ENCODE results near the gene S100A12. TPM values are rescaled to one million over a fixed set of nuclear protein-coding genes. Genes with fewer than 3 reads are reported as not detected.

The S100A12 gene
- total and polyA plus RNA-seq, 3 donors from 2014 or later: not detected

- Histone ChIP-seq H3K27ac (no peak overlapping the region), H3K9me3 (no peaks in the 10 kb centered on the region), H3K36me3 (ENCODE audit: low read depth, missing control alignments) (no peaks in the 10 kb centered on the region), H3K27me3 (no peaks in the 10 kb centered on the region), H3K4me3 (no peak overlapping the region), H3K4me1 (no peaks in the 10 kb centered on the region)
- TF ChIP-seq CTCF (IDR thresholded peaks at IDR 0.05) (no peak), POLR2A (IDR thresholded peaks at IDR 0.05) (no peak)
- DNase-seq: no peak
- WGBS, 2 donors: 71 to 72% methylated on average over 9 to 10 of the region's 10 CpGs
- intact Hi-C loops (cut with DNase I; ENCODE audit: low total_unique reads): no loop called here
These were observed 4.2 kb upstream of the S100A12 start for GRCh38 chr1:153379591-153379990.

GRCh38 chr1:153374071-153374470, 1.4 kb downstream of the S100A12 start:
- Histone ChIP-seq H3K4me1 (no peaks in the 10 kb centered on the region), H3K9me3 (no peaks in the 10 kb centered on the region), H3K36me3 (ENCODE audit: low read depth, missing control alignments) (no peaks in the 10 kb centered on the region), H3K4me3 (no peak overlapping the region), H3K27ac (no peak overlapping the region), H3K27me3 (no peaks in the 10 kb centered on the region)
- intact Hi-C loops (cut with DNase I; ENCODE audit: low total_unique reads): no loop called here
- no peak for DNase-seq
- TF ChIP-seq CTCF (IDR thresholded peaks at IDR 0.05) (no peak), POLR2A (IDR thresholded peaks at IDR 0.05) (no peak)
- 81 to 87% methylated on average over 2 of the region's 2 CpGs for WGBS, 2 donors

- no peak for DNase-seq
- Histone ChIP-seq H3K4me3 (no peak overlapping the region), H3K27ac (no peak overlapping the region), H3K27me3 (no peaks in the 10 kb centered on the region), H3K9me3 (no peaks in the 10 kb centered on the region), H3K36me3 (ENCODE audit: low read depth, missing control alignments) (no peaks in the 10 kb centered on the region), H3K4me1 (no peaks in the 10 kb centered on the region)
- no peak for TF ChIP-seq CTCF (IDR thresholded peaks at IDR 0.05)
- TF ChIP-seq POLR2A (IDR thresholded peaks at IDR 0.05): no peak
- intact Hi-C loops (cut with DNase I; ENCODE audit: low total_unique reads): no loop called here
- WGBS, 2 donors: 87 to 93% methylated on average over 2 of the region's 2 CpGs
These were observed 2.9 kb downstream of the S100A12 start for GRCh38 chr1:153372571-153372970.

- H3K4me1 ChIP-seq: no peaks in the 10 kb centered on the region
- intact Hi-C loops (cut with DNase I; ENCODE audit: low total_unique reads): no loop called here
- no peak for DNase-seq
- H3K27me3 ChIP-seq: no peaks in the 10 kb centered on the region
- H3K4me3 ChIP-seq: no peak overlapping the region
- no peaks in the 10 kb centered on the region for H3K36me3 ChIP-seq (ENCODE audit: low read depth, missing control alignments)
- H3K27ac ChIP-seq: no peak overlapping the region
- no peak for TF ChIP-seq POLR2A (IDR thresholded peaks at IDR 0.05)
- no peak for TF ChIP-seq CTCF (IDR thresholded peaks at IDR 0.05)
- WGBS, 2 donors: 96 to 100% methylated on average over 1 of the region's 1 CpG
- H3K9me3 ChIP-seq: no peaks in the 10 kb centered on the region
These were observed 4.2 kb downstream of the S100A12 start for GRCh38 chr1:153371231-153371630.

- H3K4me3 ChIP-seq: no peak overlapping the region
- no peak overlapping the region for H3K27ac ChIP-seq
- no peaks in the 10 kb centered on the region for H3K36me3 ChIP-seq (ENCODE audit: low read depth, missing control alignments)
- TF ChIP-seq CTCF (IDR thresholded peaks at IDR 0.05): no peak
- no peak for TF ChIP-seq POLR2A (IDR thresholded peaks at IDR 0.05)
- no peaks in the 10 kb centered on the region for H3K4me1 ChIP-seq
- WGBS, 2 donors: 45 to 53% methylated on average over 3 of the region's 3 CpGs
- no peaks in the 10 kb centered on the region for H3K27me3 ChIP-seq
- no peaks in the 10 kb centered on the region for H3K9me3 ChIP-seq
- DNase-seq: no peak
- intact Hi-C loops (cut with DNase I; ENCODE audit: low total_unique reads): no loop called here
These were observed 5.3 kb downstream of the S100A12 start for GRCh38 chr1:153370146-153370545.
